Stimulated activated CD4-positive, alpha-beta T cell treated with anti-CD3 and anti-CD28 coated beads, TNF-alpha, amount 100 ng/mL, for 4 hours (primary cell): ENCODE measurements around the gene DAAM2.

Experiments used
- DNase-seq, 3 experiments: peaks; one replicate each; pipeline ENCODE4 v3.0.0-alpha.2; 2020; ENCODE audit warnings: low read depth in 3 of 3

The DAAM2 gene

DNA sequence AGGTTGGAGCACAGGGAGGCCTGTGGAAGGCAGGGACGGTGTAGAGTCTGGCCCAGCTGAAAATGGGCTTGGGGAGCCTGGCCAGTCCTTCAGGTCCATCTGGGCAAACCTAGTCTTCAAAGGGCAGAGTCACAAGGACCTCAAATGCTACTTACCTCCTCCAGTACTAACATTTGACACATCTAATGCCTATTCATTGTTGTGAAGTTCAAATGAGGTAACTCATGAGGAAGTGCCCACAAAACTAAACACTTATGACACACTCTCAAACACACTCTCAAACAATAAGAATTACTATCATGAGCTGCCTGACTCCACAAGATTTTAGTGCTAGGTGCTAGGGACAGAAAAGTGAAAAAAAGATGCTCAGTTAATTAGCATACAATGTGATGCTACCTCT lies 27.1 kb downstream of the DAAM2 start:
- no peak for DNase-seq

DNA sequence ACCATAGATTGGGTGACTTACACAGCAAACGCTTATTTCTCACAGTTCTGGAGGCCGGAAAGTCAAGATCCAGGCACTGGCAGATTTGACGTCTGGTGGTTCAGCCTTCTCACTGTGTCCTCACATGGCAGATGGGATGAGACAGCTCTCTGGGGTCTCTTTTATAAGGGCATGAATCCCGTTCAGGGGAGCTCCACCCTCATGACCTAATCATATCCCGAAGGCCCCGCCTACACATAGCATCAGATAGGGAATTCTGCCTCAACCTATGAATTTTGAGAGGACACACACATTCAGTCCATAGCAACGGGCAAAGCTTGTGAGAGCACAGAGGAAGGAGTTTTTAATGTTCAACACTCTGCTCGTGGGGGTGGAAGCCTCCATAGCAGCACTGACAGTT lies 27.5 kb downstream of the DAAM2 start:
- no peak for DNase-seq

DNA sequence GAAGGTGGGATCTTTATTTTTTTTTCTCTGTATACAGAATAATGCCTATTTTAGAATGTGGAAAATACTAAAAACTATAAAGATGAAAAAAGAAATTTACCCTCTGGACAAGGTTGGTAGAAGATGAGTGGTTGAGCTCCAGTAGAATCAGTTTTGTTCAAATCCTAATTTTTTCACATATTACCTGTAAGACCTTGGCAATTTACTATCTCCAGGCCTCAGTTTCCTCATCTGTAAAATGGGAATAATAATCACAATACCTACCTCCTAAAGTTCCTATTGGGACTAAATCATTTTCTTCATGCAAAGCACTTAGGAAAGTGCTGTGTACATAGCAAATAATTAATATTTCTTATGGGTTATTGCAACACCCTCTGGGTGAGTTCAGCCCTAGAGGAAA lies 28.4 kb downstream of the DAAM2 start:
- DNase-seq, result no peak

DNA sequence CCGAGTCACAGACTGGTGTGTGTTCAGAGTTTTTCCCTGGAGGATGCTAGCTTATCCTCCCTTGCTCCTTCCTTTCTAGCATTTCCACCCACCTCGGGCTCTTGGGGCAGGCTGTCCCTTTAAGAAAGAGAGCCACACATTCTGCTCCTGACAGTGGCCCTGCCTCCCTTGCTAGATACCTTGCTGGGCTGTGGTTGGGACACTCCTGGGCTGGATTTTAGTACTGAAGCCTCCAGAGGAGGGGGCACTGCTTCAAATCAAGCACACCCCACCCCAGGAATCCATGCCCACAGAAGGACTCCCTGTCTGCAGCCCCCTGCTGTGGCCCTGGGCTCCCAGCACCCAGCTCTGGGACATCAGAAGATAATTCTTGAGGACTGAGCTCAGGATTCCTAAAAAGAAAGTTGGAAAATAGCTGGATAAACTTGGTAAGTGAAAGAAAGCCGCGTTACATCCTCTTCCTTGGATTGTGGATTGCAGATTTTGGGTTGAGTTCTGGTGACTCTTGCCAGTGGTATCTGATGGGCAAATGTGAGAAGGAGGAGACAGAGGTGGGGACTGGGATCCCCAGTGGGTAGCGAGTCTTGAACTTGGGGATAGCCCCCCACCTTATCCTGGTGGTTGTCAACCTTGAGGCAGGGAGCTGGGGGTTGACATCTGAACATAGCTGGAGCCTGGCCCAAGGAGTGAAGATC lies 29.0 kb downstream of the DAAM2 start:
- no peak for DNase-seq

DNA sequence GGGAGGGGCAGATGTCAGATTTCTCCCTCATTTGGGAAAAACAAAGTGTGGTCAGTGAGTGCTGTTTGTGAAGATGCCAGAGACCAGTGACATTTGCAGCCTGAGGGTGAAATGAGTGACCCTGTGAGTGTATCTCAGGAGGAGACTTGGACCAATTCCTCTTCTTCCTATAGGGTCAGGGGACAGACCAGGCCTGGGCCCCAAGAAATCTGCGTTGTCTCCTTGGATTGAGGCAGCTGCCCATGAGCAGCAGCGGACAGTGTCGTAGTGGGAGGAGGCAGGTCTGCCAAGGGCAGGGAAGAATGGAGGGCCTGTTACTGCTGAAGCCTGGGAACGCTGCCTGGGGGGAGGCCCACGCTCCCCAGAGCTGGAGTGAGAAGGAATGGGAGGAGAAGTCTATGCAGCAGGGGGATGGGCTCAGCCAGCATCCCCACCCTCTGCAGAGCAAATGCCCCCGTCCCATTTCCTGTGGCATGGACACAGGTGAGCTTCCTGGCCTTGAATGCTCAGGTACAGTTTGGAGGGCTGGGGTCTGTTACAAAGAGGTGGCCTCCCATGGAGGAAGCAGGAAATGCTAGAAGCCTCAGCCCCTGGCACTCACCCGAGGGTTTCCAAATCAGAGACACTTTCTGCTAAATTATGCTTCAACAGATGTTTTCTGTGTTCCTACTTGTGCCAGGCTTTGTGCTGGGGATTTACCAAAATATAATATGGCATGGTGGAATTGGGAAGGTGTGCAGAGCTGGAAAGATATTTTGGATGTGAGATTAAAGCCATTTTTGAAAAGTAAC lies 29.8 kb downstream of the DAAM2 start:
- no peak for DNase-seq

DNA sequence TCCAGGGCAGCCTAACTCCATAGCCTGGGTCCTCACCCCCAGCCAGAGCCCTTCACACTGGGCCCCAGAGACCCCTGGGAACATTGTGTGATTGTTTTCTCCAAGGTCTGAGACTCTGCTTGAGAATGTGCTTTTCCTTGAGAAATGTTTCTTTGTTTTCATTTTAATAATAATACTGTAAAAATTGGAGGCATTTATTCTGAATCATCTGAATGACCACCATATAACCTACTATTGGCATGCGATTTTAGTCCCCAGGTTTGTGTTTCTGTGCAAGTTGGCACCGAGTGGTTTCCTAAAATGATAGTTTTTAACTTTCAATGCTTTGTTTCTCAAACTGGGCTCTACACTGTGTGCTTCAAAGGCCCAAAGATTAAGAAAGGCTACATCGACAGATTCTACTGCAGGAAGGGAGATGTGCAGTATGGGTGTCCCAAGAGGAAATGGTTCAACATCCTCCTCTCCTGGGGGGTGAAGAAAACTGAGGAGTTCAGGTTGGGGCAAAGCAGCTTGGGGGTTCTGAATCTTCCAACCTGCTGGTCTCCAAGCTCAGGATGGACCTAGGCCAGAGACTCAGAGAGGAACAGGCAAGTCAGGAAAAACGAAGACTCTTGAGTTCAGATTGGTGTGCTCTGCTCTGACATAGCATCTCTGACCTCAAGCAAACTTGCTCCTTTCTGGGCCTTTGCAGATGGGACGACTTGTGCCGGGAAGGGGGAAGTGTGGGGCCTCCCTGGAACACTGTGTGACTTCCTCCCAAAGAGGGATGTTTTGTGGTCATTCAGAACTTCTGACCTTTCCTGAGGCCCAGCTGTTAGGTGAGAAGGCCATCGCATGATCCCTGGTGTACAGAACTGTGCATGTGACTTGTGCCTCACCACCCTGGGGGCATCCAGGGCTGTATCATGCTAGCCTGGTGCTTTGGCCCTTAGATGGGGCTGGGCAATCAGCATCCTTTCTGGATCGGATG lies 31.0 kb downstream of the DAAM2 start:
- DNase-seq, result no peak

DNA sequence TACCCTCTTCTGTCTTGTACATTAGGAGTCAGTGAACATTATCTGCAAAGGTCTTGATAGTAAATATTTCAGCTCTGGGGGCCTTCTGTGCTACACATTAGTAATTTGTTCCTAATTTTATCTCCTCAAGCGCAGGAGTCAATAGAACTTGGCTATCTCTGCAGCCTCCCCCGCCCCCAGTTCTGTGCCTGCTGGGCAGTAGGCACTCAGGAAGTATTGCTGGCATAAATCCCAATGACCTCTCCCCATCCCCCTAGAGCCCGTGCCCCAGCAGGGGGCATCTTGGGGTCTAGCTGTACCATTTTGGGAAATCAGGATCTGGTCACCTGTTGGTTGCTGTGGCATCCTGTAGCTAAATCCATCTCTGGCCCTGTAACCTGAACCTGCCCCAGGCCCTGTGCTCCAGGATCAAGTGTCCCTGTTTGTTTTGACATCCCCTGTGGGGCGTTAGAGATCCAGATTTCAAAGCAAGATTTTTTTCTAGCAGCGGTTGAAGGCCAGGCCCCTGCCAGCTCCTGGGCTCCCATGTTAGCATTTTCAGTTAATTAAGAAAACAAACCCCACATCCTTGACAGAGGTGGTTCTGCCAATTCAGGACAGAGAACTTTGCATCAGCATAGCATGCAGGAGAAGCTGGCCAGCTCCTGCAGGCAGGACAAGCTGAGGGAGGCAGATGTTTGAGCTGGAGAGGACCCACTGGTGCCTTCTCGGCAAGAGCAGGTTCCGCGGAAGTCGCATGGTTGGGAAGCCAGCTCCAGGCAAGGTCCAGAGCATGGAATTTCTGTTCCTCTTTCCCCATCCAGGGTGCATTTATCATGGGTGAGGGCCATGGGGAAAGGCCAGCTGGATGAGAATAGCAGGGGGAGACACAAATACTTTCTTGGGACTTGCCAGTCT lies 32.1 kb downstream of the DAAM2 start:
- no peak for DNase-seq

DNA sequence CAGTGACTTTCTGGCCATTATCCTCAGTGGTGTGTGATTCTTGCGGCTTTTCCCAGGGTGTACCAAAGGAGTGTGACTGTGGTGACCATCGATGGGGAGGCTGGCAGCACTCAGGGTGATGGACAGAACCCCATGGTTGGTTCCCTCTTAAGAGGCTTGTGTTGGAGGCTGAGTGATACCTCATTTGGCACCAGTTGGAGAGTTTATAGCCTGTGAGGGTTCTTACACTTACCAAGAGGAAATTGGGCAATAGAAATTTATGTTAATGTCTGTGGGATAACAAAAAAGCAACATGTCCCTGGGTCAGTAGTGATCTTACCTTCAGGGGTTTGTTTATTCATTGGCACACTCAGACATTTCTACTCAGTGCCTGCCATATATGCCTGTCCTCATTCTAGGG lies 37.2 kb downstream of the DAAM2 start:
- DNase-seq, result no peak

DNA sequence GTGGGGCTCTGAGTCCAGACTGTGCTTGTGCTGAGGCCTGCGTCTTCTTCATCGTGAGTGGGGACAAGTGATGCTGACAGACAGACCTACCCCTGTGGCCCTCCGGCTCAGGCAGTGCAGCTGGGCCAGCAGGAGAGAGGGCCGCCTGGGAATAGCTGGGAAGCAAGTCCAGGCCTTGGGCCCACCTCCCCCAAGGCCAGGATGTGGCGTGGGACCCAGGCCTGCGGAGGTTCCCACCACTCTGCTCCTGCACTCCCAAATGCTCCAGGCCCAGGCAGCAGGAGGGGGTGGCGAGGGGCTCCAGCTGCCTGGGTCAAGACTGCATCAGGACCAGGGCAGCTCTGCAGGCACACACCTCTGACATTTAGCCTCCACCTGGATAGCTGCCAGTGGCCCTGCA lies 38.3 kb downstream of the DAAM2 start:
- no peak for DNase-seq

DNA sequence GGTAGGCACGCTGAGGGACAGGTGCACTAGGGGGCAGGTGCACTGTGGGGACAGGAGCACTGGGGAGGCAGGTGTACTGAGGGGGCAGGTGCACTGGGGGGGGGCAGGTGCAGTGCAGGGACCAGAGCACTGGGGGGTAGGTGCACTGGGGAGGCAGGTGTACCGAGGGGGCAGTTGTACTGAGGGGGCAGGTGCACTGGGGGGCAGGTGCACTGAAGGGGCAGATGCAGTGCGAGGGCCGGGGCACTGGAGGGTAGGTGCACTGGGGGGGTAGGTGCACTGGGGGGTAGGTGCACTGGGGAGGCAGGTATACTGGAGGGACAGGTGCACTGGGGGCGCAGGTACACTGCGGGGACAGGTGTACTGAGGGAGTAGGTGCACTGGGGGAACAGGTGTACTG lies 39.5 kb downstream of the DAAM2 start:
- no peak for DNase-seq

DNA sequence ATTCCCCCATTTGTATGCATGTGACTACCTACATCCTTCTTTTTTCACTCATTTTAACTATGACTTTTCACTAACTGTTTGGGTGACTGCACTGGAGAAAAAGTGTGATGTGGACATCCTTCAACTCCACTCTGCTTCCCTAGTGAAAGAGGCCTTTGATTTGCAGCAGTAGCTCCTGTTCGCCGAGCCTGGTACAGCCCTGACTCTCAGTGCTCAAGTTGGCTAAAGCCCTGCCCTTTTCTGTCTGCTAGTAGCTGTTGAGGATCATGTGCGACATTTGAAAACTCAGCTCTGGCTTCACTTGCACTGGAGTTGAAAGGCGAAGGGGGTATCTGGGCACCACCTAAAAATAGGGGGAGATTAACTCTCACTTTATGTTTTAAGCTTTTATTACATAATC lies 42.1 kb downstream of the DAAM2 start:
- no peak for DNase-seq

DNA sequence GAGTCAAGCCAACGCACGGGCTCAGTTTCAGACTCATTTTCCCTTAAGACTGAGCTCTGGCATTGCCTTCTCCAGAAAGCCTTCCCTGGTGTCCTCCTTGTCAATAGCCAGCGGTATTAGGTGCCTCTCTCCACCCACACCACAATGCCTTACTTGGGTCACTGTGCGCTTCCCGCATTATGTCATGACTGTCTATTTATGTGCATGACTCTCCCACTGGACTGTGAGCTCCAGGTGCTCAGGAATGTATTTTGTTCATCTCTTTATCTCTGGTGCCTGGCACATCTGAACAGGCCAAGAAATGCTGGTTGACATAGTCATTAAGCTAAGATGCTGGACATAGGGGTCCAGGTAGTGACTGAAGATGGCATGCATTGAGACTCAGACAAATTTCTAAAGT lies 42.7 kb downstream of the DAAM2 start:
- DNase-seq, result no peak

DNA sequence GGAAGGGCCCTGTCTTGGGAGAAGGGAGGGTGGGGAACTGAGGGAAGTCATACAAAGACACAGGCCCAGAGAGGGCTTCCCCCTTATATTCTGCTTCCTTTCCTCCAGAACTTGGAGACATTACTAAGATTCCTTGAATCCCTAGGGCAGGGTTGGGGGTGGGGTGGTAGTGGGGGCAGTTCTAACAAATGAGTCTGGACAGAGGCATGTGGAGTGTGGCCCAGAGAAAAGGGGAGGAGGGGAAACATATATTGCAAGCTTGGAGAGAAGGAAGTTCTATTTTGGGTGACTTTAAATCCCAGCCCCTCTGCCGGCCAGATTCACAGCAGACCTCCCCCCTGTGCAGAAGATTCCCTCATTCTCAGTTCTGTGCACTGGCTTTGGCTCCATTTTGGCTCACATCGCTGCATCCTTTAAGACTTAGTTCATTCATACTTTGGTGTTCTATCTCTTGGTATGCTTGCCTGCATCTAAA lies 43.7 kb downstream of the DAAM2 start:
- DNase-seq, result no peak

DNA sequence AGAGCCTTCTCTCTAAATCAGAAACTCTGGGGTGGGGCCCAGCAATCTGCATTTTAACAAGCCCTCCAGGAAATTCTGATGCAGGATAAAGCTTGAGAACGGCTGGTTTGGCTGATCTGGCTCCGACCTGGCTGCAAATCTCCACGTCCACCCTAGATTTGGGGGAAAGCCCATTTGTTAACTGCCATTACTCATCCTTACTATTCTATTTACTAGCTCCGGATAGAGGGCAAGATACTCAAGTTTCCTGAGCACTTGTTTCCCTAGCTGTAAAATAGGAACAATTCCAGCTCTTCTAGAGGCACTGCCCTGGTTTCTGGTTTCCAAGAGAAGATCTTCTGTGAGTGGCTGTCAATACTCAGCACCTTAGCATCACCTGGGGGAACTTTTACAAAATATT lies 44.4 kb downstream of the DAAM2 start:
- DNase-seq, result no peak

DNA sequence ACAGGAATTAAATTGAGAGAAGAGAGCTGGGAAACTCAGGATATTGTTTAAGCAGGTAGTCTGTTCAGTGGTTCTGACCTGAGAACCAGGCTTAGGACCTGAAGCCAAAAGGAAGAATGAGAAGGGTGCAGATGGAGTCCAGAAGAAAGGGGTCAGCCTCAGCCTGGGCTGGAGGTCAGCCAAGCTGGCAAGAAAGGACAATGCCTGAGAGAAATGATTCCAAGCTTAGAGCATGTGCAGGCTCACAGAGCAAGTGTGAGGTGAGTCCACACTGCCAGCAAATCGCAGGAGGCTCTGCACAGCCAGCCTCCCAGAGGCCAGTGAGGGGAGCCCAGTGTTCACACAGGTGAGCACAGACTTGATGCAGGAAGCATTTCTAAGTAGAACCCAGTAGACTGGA lies 47.3 kb downstream of the DAAM2 start:
- no peak for DNase-seq

DNA sequence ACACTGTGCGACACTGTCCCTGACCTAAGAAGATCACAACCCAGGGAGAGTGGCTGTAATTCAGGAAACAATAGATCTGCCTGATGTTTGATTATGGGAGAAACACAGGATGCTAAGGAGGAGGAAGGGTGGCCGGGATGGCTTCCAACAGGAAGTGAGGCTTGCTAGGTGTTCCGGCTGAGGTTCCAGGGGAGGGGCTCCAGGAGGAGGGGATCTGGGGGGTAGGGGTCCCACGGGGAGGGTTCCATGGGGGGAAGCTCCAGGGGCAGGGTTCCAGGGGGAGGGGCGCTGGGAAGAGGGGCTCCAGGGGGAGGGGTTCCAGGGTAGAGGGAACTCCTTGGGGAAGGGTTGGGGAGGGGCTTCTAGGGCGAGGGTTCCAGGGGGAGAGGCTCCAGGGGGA lies 48.6 kb downstream of the DAAM2 start:
- no peak for DNase-seq

DNA sequence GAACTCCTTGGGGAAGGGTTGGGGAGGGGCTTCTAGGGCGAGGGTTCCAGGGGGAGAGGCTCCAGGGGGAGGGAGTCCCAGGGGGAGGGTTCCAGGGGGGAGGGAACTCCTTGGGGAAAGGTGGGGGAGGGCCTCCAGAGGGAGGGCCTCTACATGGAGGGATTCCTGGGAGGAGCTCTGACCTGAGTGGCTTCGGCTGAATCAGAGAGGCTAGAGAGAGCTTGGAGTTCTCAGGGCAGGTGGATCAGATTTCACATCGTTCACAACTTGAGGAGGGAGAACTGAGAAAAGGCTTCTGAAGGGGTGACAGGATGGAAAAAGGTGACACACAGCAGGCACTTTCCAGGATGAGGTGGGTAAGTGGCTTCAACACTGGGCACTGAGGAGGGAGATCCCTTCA lies 49.1 kb downstream of the DAAM2 start:
- no peak for DNase-seq

DNA sequence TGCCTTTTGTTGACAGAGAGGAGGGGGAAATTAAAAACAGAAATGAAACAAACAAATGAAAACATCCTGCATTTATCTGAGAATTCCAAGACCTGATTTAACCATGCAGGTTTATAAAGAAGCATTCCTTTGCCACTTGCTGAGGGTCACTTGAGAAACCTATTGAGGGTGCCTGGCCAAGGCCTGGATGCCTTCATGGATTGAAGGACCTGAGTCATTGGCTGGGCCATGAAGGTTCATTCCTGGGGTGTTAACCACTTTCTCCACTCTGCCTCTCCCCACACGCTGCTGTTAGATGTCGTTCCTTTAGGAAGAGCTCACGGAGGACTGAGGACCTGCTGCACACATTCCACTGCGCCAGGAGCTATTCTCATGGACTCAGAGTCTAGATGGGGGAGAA lies 49.7 kb downstream of the DAAM2 start:
- DNase-seq, result no peak

DNA sequence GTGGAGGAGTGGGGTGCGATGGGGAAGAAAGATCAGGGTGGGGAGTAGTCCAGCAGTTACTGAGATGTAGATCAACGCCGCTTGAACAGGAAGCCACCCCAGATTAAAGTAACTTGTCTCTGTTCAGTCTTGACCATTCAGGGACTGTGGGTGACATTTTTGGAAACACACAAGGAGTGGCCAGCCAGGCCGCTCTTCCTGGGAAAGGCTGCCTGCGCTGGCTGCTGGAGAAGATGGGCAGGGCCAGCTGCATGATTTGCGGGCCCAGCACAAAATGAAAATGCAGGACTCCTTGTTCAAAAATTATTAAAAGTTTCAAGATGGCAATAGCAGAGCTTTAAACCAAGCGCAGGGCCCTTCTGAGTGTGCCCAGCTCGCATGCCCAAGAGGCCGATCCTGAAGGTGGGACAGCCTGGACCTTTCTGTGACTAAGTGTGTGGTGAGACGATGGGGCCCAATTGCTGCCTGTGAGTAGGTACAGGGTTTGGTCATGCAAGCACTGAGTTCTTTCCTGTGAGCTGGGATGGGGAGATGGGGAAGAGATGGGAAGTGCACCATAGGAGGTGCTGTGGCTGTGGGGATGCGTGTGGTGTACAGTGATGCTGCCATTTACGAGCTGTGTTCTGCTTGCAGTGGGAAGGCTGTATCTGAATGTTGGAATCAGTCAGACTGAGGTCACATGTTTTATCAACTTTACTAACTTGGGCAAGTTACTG lies 51.3 kb downstream of the DAAM2 start:
- no peak for DNase-seq

DNA sequence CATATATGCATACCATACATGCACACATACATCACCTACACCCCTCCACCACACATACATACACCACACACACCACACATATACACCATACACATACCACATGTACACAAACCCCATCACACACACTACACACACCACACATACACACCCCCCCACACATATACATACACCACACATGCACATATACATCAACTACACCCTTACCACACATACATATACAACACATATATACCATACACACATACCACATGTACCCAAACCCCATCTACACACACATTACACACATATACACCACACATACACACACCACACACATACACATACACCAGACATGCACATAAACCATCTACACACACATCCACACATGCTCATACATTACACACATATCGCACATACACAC lies 52.7 kb downstream of the DAAM2 start:
- no peak for DNase-seq

DNA sequence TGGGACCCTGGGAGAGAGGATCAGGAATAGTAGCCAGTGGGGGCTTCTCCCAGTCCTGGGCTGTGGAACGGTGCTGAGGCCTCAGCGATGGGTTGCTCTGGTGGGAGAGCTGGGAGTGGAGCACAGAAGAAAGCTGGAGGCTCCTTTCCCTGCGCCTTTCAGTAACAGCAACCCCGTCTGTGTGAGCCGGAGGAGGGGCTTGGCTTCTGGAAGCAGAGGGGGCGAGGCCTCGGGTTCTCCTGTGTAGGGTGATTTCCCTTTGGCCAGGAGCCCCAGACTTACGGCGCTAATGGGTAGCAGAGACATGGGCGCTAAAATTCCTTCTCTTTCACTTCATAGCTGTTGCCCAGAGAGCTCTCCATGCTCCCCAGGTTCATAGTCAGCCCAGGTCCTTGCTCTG lies 55.0 kb downstream of the DAAM2 start:
- no peak for DNase-seq
